GM06990 (cell line): ENCODE results near the gene FOXM1.

Experiments used
- DNase-seq: peaks from one replicate; pipeline ENCODE4 v3.0.0-alpha.2; 2011; ENCODE audit not compliant: insufficient read length; ENCODE audit errors: extremely low read depth
- H3K27me3 ChIP-seq: replicated peaks from 2 replicates; pipeline ENCODE4 v1.6.0; 2011; ENCODE audit warnings: low read length; ENCODE audit not compliant: control insufficient read depth, insufficient read depth
- H3K36me3 ChIP-seq: 2 replicates; pipeline ENCODE4 v1.5.1; 2011; ENCODE audit warnings: low read length; ENCODE audit not compliant: control insufficient read depth, insufficient read depth
- H3K4me3 ChIP-seq: replicated peaks from 2 replicates; pipeline ENCODE4 v1.5.1; 2011; ENCODE audit warnings: low read depth, mild to moderate bottlenecking, control low read depth, low read length
- TF ChIP-seq, protein P1 (sequence below): IDR thresholded peaks from 2 replicates; pipeline ENCODE4 v1.5.1; 2011; ENCODE audit warnings: low read length, control low read depth, mild to moderate bottlenecking, inconsistent platforms; ENCODE audit not compliant: insufficient read depth, poor library complexity, severe bottlenecking

Gene FOXM1

DNA sequence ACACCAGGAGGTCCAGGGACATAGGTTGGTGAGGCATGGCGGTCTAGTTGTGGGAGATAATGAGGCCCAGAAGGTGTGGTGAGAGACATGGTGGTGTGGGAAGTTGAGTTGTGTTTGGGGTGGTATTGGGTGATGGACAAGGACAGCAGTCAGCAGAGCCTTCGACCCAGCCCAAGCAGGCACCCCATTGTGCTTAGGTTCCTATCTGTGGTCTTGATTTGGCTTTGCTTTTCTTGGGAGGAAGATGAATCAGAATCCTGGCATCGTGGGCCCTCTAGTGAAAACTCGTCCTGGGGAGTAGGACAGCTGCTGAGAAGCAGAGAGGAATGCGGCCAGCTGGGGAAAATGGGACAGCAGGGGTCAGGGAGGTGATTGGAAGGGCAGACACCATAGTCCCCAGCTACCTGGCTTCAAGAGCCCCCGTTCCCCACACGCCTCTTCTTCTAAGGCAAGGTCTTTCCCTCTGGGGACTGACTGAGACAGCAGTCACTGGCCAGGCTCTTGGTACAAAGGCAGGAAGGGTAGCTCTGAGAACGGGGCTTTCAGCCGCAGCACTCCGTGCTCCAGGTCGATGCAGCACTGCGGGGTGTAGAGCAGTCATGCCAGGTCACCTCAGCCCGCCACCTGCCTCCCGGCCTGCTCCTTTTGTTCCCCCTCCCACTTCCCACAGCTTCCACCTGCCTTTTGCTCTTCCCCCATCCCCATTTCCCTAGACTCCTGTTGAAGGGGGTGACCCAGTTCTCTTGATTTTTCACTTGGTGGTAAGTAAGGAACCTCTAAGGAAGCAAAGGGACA is 50.1 kb downstream of the FOXM1 start:
- TF ChIP-seq, protein P1, sequence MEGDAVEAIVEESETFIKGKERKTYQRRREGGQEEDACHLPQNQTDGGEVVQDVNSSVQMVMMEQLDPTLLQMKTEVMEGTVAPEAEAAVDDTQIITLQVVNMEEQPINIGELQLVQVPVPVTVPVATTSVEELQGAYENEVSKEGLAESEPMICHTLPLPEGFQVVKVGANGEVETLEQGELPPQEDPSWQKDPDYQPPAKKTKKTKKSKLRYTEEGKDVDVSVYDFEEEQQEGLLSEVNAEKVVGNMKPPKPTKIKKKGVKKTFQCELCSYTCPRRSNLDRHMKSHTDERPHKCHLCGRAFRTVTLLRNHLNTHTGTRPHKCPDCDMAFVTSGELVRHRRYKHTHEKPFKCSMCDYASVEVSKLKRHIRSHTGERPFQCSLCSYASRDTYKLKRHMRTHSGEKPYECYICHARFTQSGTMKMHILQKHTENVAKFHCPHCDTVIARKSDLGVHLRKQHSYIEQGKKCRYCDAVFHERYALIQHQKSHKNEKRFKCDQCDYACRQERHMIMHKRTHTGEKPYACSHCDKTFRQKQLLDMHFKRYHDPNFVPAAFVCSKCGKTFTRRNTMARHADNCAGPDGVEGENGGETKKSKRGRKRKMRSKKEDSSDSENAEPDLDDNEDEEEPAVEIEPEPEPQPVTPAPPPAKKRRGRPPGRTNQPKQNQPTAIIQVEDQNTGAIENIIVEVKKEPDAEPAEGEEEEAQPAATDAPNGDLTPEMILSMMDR: no peak
- no peaks in the 10 kb centered on the region for H3K27me3 ChIP-seq
- peaks cover 34% of the 10 kb centered on the region for H3K36me3 ChIP-seq
- DNase-seq: no peak
- H3K4me3 ChIP-seq: no peak overlapping the region

DNA sequence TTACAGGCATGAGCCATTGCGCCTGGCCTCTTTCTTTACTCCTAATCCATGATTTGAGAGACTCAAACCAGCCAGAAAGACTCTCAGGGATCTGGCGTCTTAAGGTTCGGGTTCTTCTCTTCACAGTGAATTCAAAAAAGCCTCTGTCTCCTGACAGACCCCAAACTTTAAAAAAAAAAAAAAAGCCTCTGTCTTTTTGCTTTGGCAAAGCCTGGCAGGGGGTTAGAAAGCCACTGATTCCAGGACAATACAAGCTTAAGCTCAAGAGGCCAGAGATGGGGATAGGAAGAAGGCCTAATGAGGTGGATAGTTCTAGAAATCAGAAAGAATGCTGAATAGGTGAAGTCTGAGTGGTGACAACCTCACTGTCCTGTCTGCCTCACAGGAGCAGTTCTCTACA is 50.9 kb downstream of the FOXM1 start:
- Histone ChIP-seq H3K27me3 (no peaks in the 10 kb centered on the region), H3K36me3 (peaks cover 41% of the 10 kb centered on the region), H3K4me3 (no peak overlapping the region)
- TF ChIP-seq, protein P1: no peak
- no peak for DNase-seq

DNA sequence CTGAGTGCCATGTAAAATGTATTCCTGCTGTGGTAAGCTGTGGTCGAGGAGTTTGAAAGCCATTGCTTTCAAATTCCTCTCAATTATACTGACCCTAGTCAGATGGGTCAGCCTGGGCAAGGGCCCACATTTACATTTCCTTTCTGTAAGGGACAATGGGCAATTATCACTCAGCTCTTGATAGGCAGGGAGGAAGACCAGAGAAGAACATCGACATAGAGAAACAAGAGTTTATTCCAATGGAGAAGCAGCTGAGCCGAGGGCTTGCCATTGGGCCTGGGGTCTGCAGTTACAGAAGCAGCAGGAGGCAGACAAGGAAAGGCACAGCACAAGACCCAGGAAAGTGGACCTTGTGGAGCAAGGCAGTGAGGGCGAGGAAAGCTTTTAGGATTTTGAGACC is 51.8 kb downstream of the FOXM1 start:
- Histone ChIP-seq H3K27me3 (no peaks in the 10 kb centered on the region), H3K36me3 (peaks cover 43% of the 10 kb centered on the region), H3K4me3 (no peak overlapping the region)
- TF ChIP-seq, protein P1: no peak
- no peak for DNase-seq

DNA sequence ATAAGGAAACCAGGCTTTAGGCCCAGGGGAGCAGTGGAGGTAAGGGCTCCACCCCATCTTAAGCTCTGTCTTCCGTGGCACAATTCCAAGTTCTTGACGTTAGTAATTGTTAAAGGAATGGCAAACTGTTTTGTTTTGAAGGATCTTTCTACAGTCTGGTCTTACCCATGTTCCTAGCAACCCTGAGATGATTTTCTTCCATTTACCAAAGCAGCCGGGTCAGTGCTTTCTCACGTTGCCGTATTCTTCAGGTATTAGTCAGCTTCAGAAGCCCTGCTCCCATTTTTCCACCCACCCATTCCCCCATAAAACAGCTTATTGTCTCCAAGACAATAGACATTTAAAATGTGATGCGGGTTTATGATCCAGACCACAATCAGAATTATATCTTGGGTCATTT is 52.4 kb downstream of the FOXM1 start:
- Histone ChIP-seq H3K27me3 (no peaks in the 10 kb centered on the region), H3K36me3 (peaks cover 46% of the 10 kb centered on the region), H3K4me3 (no peak overlapping the region)
- TF ChIP-seq, protein P1: no peak
- no peak for DNase-seq

DNA sequence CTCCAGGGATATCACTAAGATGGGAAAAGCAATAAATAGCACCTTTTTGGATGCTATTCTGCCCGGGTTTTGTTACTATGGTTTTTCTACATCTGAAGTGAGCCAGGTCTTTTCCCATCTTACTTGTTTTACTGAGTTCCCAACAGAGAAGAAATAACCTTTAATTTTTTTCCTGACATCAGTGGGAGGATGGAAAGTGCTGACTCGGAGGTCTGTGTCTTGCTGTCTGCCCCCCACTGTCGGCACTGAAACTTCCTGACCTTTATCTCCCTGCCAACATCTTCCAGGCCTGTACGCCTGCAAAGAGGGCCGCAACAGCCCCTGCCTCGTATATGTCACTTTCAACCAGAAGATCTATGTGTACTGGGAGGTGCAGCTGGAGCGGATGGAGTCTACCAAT is 53.5 kb downstream of the FOXM1 start:
- DNase-seq: no peak
- TF ChIP-seq, protein P1: no peak
- H3K36me3 ChIP-seq: peaks cover 46% of the 10 kb centered on the region

DNA sequence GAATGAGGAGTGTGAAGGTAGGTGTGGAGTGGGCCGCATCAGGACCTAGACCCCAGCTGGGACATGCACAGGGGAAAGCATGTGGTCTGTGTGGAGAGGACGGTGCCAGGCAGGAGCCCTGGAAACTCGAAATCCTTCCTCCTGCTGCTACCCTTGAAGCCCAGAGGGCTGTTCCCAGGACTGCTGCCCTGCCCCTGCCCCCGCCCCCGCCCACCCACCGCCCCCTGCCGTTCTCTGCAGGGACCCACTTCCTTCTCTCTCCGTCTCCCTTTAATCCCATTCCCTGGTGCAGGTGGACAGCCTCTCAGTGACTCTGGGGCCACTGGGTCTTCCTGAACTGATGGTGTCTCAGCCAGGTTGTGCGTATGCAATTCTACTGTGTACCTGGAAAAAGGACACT is 56.5 kb downstream of the FOXM1 start:
- H3K36me3 ChIP-seq: peaks cover 42% of the 10 kb centered on the region

More for the DNA sequence above, 53.5 kb downstream of the FOXM1 start:
- no peak overlapping the region for H3K4me3 ChIP-seq
- H3K27me3 ChIP-seq: no peaks in the 10 kb centered on the region

More for the DNA sequence above, 56.5 kb downstream of the FOXM1 start:
- no peak overlapping the region for H3K4me3 ChIP-seq
- TF ChIP-seq, protein P1: no peak
- DNase-seq: no peak
- H3K27me3 ChIP-seq: no peaks in the 10 kb centered on the region
